GM23248 (cell line): ENCODE measurements around the gene NKAIN2. TPM values are rescaled to one million over a fixed set of nuclear protein-coding genes. Genes with fewer than 3 reads are reported as not detected.
A peak's percentile ranks its signal among the peaks of the same experiment; 100 is the strongest.
"Not testable (repeated sequence)": the region's sequence is repeated elsewhere in the genome, so short reads cannot be mapped to it uniquely, and the experiment has no call there.

Experiments used
- DNase-seq: peaks from one replicate; pipeline ENCODE4 v3.0.0-alpha.2; 2015
- H2AFZ ChIP-seq: fragments of 200-600 bp; sonication (generic); 2 replicates; pipeline ENCODE4 v1.6.1; 2016; ENCODE audit warnings: antibody characterized with exemption
- H3F3A ChIP-seq: fragments of 200-600 bp; sonication (generic); 2 replicates; pipeline ENCODE4 v1.6.1; 2016; ENCODE audit warnings: mild to moderate bottlenecking, antibody characterized with exemption, mixed run types; ENCODE audit not compliant: insufficient read depth
- H3K27ac ChIP-seq: fragments of 200-600 bp; sonication (generic); 2 replicates; pipeline ENCODE4 v1.5.1; 2016; ENCODE audit warnings: mild to moderate bottlenecking
- H3K27me3 ChIP-seq: fragments of 200-600 bp; sonication (generic); replicated peaks from 2 replicates; pipeline ENCODE4 v1.6.1; 2016; ENCODE audit warnings: mild to moderate bottlenecking; ENCODE audit not compliant: insufficient read depth
- H3K36me3 ChIP-seq: fragments of 200-600 bp; sonication (generic); 2 replicates; pipeline ENCODE4 v1.6.1; 2016; ENCODE audit warnings: low read depth, mild to moderate bottlenecking
- H3K4me1 ChIP-seq: fragments of 200-600 bp; sonication (generic); 2 replicates; pipeline ENCODE4 v1.6.1; 2016; ENCODE audit warnings: mild to moderate bottlenecking; ENCODE audit not compliant: insufficient read depth
- H3K4me2 ChIP-seq: fragments of 200-600 bp; sonication (generic); one replicate; pipeline ENCODE4 v1.6.1; 2016; ENCODE audit warnings: mild to moderate bottlenecking; ENCODE audit not compliant: unreplicated experiment
- H3K4me3 ChIP-seq: fragments of 200-600 bp; sonication (generic); 2 replicates; pipeline ENCODE4 v1.5.1; 2016; ENCODE audit warnings: mild to moderate bottlenecking
- H3K79me2 ChIP-seq: fragments of 200-600 bp; sonication (generic); 2 replicates; pipeline ENCODE4 v1.6.1; 2016; ENCODE audit warnings: mild to moderate bottlenecking; ENCODE audit not compliant: insufficient read depth
- H3K9ac ChIP-seq: fragments of 200-600 bp; sonication (generic); 2 replicates; pipeline ENCODE4 v1.6.1; 2016; ENCODE audit warnings: mild to moderate bottlenecking
- H3K9me2 ChIP-seq: fragments of 200-600 bp; sonication (generic); 2 replicates; pipeline ENCODE4 v1.6.1; 2016; ENCODE audit warnings: mixed run types, mild to moderate bottlenecking, moderate library complexity; ENCODE audit not compliant: insufficient read depth
- H3K9me3 ChIP-seq: fragments of 200-600 bp; sonication (generic); one replicate; pipeline ENCODE4 v1.6.1; 2017; ENCODE audit warnings: low read depth
- H4K20me1 ChIP-seq: fragments of 200-600 bp; sonication (generic); 2 replicates; pipeline ENCODE4 v1.6.0; 2016; ENCODE audit not compliant: insufficient read depth
- EZH2 ChIP-seq: fragments of 200-600 bp; sonication (generic); IDR thresholded peaks from 2 replicates; pipeline ENCODE4 v1.6.1; 2018; ENCODE audit warnings: antibody characterized with exemption, mild to moderate bottlenecking; ENCODE audit not compliant: insufficient read depth, poor library complexity, severe bottlenecking
- EZH2phosphoT487 ChIP-seq: fragments of 200-600 bp; sonication (generic); IDR thresholded peaks from 2 replicates; pipeline ENCODE4 v1.6.1; 2018; ENCODE audit warnings: antibody characterized with exemption, moderate library complexity, mild to moderate bottlenecking, low read depth; ENCODE audit not compliant: insufficient read depth
- WGBS, 2 experiments: methylation state at CpG; one replicate each; pipeline ENCODE4 v1.1.6; 2015 to 2017; ENCODE audit warnings: low lambda C conversion rate in 2 of 2, low coverage in 1 of 2; ENCODE audit errors: missing lambda C conversion rate in 2 of 2; 5-methylcytosine and 5-hydroxymethylcytosine counted together
- in situ Hi-C: fragments of 300-500 bp; cut with MboI; formaldehyde crosslinking; loops from 2 replicates; pipeline ENCODE4 v1.15.0; 2020
- polyA plus RNA-seq: library from polyadenylated mRNA; unstranded; fragments of >200 nt; fragmentation: Nextera tagmentation; extraction: Ambion mirVana; gene quantifications from 2 replicates; pipeline ENCODE4 v1.2.1, GENCODE V29; 2016
- total RNA-seq: library from RNA; depleted of rRNA; stranded (reverse); fragments of >200 nt; shearing (Covaris generic); gene quantifications from 2 replicates; pipeline ENCODE4 v1.2.3, GENCODE V29; 2014

NKAIN2 gene
- total and polyA plus RNA-seq, 2 experiments from 2014 or later: not detected

- H3K27me3 ChIP-seq: no peaks in the 10 kb centered on the region
- no peaks in the 10 kb centered on the region for H3K9me2 ChIP-seq
- peak; percentile 3 for DNase-seq
- no peaks in the 10 kb centered on the region for H4K20me1 ChIP-seq
- H3K79me2 ChIP-seq: no peaks in the 10 kb centered on the region
- H2AFZ ChIP-seq: no peak overlapping the region
- in situ Hi-C loops: no loop called here
- no peaks in the 10 kb centered on the region for H3F3A ChIP-seq
- H3K9me3 ChIP-seq: no peaks in the 10 kb centered on the region
- H3K4me1 ChIP-seq: no peaks in the 10 kb centered on the region
- no peak overlapping the region for H3K4me3 ChIP-seq
- H3K4me2 ChIP-seq: no peak overlapping the region
- H3K36me3 ChIP-seq: no peaks in the 10 kb centered on the region
- H3K27ac ChIP-seq: no peak overlapping the region
- TF ChIP-seq EZH2 (no peak), EZH2phosphoT487 (no peak)
- no peak overlapping the region for H3K9ac ChIP-seq
- WGBS, 2 experiments: 23 to 36% methylated on average over 1 of the region's 1 CpG
These were observed 110.2 kb downstream of the NKAIN2 start for GRCh38 chr6:123913863-123914262.

DNA sequence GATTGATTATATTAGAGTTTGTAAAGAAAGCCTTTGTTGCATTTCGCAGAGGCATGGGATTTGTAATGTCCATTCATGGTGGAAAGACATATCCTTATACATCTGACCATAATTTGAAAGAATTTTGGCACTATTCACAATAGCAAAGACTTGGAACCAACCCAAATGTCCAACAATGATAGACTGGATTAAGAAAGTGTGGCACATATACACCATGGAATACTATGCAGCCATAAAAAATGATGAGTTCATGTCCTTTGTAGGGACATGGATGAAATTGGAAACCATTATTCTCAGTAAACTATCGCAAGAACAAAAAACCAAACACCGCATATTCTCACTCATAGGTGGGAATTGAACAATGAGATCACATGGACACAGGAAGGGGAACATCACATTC is 119.7 kb downstream of the NKAIN2 start:
- H3F3A ChIP-seq, H3K4me3 ChIP-seq, H3K9ac ChIP-seq, H2AFZ ChIP-seq, H3K27ac ChIP-seq, DNase-seq, H3K27me3 ChIP-seq, H3K9me2 ChIP-seq, H4K20me1 ChIP-seq, H3K9me3 ChIP-seq, H3K36me3 ChIP-seq, H3K4me2 ChIP-seq, H3K79me2 ChIP-seq, in situ Hi-C loops, H3K4me1 ChIP-seq: not testable (repeated sequence)
- 26 to 47% methylated on average over 1 of the region's 3 CpGs for WGBS, 2 experiments

DNA sequence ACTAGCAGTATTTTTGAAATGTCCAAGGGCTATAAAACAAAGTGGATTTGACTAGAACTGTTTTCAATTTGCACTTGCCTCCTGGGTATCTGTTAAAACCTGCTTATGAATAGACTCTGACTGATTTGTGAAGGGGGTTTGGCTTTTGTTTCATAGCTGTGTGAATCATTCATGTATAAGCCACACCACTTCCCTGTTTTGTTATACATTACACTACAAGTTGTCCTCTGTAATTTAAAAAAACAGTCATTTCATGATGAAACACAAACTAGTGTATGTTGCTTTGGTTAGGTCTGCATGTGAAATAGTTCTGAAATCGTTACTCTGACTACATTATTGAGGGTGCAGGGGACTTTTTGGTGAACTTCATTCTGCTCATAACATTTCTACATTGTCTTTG is 121.7 kb downstream of the NKAIN2 start:
- in situ Hi-C loops: no loop called here
- WGBS, 2 experiments: 0 to 4% methylated on average over 1 of the region's 1 CpG

GRCh38 chr6:123925842-123926399 is 122.3 kb downstream of the NKAIN2 start:
- no peaks in the 10 kb centered on the region for H3K4me1 ChIP-seq
- no peaks in the 10 kb centered on the region for H3F3A ChIP-seq
- 31 to 44% methylated on average over 1 of the region's 1 CpG for WGBS, 2 experiments
- no peaks in the 10 kb centered on the region for H3K79me2 ChIP-seq
- H3K9ac ChIP-seq: no peak overlapping the region
- in situ Hi-C loops: no loop called here
- H3K9me3 ChIP-seq: no peaks in the 10 kb centered on the region
- TF ChIP-seq EZH2: no peak
- TF ChIP-seq EZH2phosphoT487: no peak
- H3K4me2 ChIP-seq: no peak overlapping the region
- no peaks in the 10 kb centered on the region for H4K20me1 ChIP-seq
- no peaks in the 10 kb centered on the region for H3K9me2 ChIP-seq
- H3K27ac ChIP-seq: no peak overlapping the region
- H3K4me3 ChIP-seq: no peak overlapping the region
- DNase-seq: no peak
- no peaks in the 10 kb centered on the region for H3K36me3 ChIP-seq
- no peak overlapping the region for H2AFZ ChIP-seq
- H3K27me3 ChIP-seq: no peaks in the 10 kb centered on the region

More for the DNA sequence above, 121.7 kb downstream of the NKAIN2 start:
- TF ChIP-seq EZH2phosphoT487 (no peak), EZH2 (no peak)
- Histone ChIP-seq H2AFZ (no peak overlapping the region), H3K36me3 (no peaks in the 10 kb centered on the region), H3K9ac (no peak overlapping the region), H3F3A (no peaks in the 10 kb centered on the region), H3K79me2 (no peaks in the 10 kb centered on the region), H3K4me3 (no peak overlapping the region), H3K27me3 (no peaks in the 10 kb centered on the region), H3K27ac (no peak overlapping the region), H3K9me3 (no peaks in the 10 kb centered on the region), H3K4me2 (no peak overlapping the region), H3K9me2 (no peaks in the 10 kb centered on the region), H3K4me1 (no peaks in the 10 kb centered on the region), H4K20me1 (no peaks in the 10 kb centered on the region)
- DNase-seq: no peak

DNA sequence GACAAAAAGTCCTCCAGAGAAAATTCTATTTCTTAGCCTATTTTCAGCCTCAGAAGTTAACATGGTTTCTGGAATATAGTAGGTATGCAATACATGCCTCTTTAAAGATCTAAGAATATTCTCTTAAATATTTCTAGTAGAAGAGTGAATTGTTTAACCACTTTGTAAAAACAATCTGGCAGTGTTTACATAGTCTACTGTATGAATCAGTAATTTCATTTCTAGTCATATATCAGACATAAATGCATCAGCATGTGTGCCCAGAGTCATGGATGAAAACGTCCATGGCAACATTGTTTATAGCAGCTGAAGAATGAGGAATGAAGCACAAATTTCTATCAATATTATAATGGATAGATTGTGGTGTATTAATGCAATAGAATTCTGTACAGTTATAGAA is 124.9 kb downstream of the NKAIN2 start:
- H3K9ac ChIP-seq: no peak overlapping the region
- H4K20me1 ChIP-seq: no peaks in the 10 kb centered on the region
- H3F3A ChIP-seq: no peaks in the 10 kb centered on the region
- H2AFZ ChIP-seq: no peak overlapping the region
- no peaks in the 10 kb centered on the region for H3K79me2 ChIP-seq
- H3K4me2 ChIP-seq: no peak overlapping the region
- 0% methylated on average over 1 of the region's 1 CpG for WGBS, 2 experiments
- H3K9me3 ChIP-seq: no peaks in the 10 kb centered on the region
- no peaks in the 10 kb centered on the region for H3K4me1 ChIP-seq
- no peaks in the 10 kb centered on the region for H3K9me2 ChIP-seq
- no peak for TF ChIP-seq EZH2
- no peak for TF ChIP-seq EZH2phosphoT487
- in situ Hi-C loops: no loop called here
- H3K27ac ChIP-seq: no peak overlapping the region
- no peaks in the 10 kb centered on the region for H3K27me3 ChIP-seq
- no peak for DNase-seq
- no peaks in the 10 kb centered on the region for H3K36me3 ChIP-seq
- no peak overlapping the region for H3K4me3 ChIP-seq
